Thoracic aorta (tissue), 2 donors: ENCODE results near the gene STING1. TPM values are rescaled to one million over a fixed set of nuclear protein-coding genes. Genes with fewer than 3 reads are reported as not detected.
A peak's percentile ranks its signal among the peaks of the same experiment; 100 is the strongest.

ENCODE experiments used
- ATAC-seq: fragments of 150-250 bp; one replicate; pipeline ENCODE4 v1.8.0; 2017; ENCODE audit warnings: low read depth; ENCODE audit not compliant: insufficient number of reproducible peaks, low FRiP score
- DNase-seq: peaks from one replicate; pipeline ENCODE4 v3.0.0-alpha.2; 2020; ENCODE audit warnings: low spot score
- H3K27ac ChIP-seq, 2 donors: fragments of 200-600 bp; sonication (generic); 1 replicate in 1 of 2; 2 replicates in 1 of 2; pipeline ENCODE4 v1.5.1; 2016; ENCODE audit warnings: mild to moderate bottlenecking in 2 of 2, moderate library complexity in 2 of 2
- H3K27me3 ChIP-seq: fragments of 200-600 bp; sonication (generic); replicated peaks from 2 replicates; pipeline ENCODE4 v1.6.0; 2016; ENCODE audit warnings: mild to moderate bottlenecking; ENCODE audit not compliant: insufficient read depth
- H3K36me3 ChIP-seq: fragments of 200-600 bp; sonication (generic); one replicate; pipeline ENCODE4 v1.5.1; 2016
- H3K4me1 ChIP-seq, 2 donors: fragments of 200-600 bp; sonication (generic); 1 replicate in 1 of 2; 2 replicates in 1 of 2; pipeline versions ENCODE4 v1.5.1 to v1.6.0; 2016; ENCODE audit warnings: low read depth in 2 of 2, mild to moderate bottlenecking in 1 of 2; ENCODE audit not compliant: control insufficient read depth in 1 of 2
- H3K4me3 ChIP-seq: fragments of 200-600 bp; sonication (generic); 2 replicates; pipeline ENCODE4 v1.5.1; 2016; ENCODE audit warnings: mild to moderate bottlenecking
- H3K9me3 ChIP-seq: fragments of 200-600 bp; sonication (generic); 2 replicates; pipeline ENCODE4 v1.5.1; 2016
- CTCF ChIP-seq: fragments of 200-600 bp; sonication (generic); IDR thresholded peaks from one replicate; pipeline ENCODE4 v1.5.1; 2019; ENCODE audit warnings: antibody characterized with exemption
- total RNA-seq, 2 donors: library from RNA; depleted of rRNA; stranded (reverse); fragments of >200 nt; gene quantifications; one replicate each; pipeline versions ENCODE4 v1.1.0 to v1.2.3, GENCODE V29; 2016

Gene STING1
- total RNA-seq, 2 donors from 2014 or later: 100 to 202 TPM

GRCh38 chr5:139475865-139476617 is 6.5 kb downstream of the STING1 start:
- Histone ChIP-seq H3K27ac (no peak overlapping the region), H3K36me3 (peaks cover 34% of the 10 kb centered on the region), H3K27me3 (no peaks in the 10 kb centered on the region), H3K4me3 (no peak overlapping the region), H3K4me1 (peaks cover 11 to 30% of the 10 kb centered on the region in 2 donors), H3K9me3 (no peaks in the 10 kb centered on the region)
- DNase-seq (no peak), ATAC-seq (no peak)
- no peak for TF ChIP-seq CTCF

GRCh38 chr5:139474890-139475791 is 7.4 kb downstream of the STING1 start:
- peaks cover 34% of the 10 kb centered on the region for H3K36me3 ChIP-seq
- H3K4me1 ChIP-seq: peaks cover 2 to 21% of the 10 kb centered on the region in 2 donors
- no peak overlapping the region for H3K4me3 ChIP-seq
- no peaks in the 10 kb centered on the region for H3K27me3 ChIP-seq
- ATAC-seq: no peak
- no peaks in the 10 kb centered on the region for H3K9me3 ChIP-seq
- H3K27ac ChIP-seq: no peak overlapping the region
- no peak for TF ChIP-seq CTCF
- no peak for DNase-seq

GRCh38 chr5:139473565-139473964 is 9.0 kb downstream of the STING1 start:
- no peak for ATAC-seq
- no peak for DNase-seq
- no peak for TF ChIP-seq CTCF
- H3K36me3 ChIP-seq: peaks cover 33% of the 10 kb centered on the region
- no peak overlapping the region for H3K4me3 ChIP-seq
- H3K9me3 ChIP-seq: no peaks in the 10 kb centered on the region
- H3K27me3 ChIP-seq: no peaks in the 10 kb centered on the region
- peak overlapping the region in 1 of 2 donors; percentile 35 for H3K27ac ChIP-seq
- peaks cover 0 to 7% of the 10 kb centered on the region in 2 donors for H3K4me1 ChIP-seq

GRCh38 chr5:139473105-139473504 is 9.5 kb downstream of the STING1 start:
- TF ChIP-seq CTCF: no peak
- Histone ChIP-seq H3K4me3 (no peak overlapping the region), H3K27me3 (no peaks in the 10 kb centered on the region), H3K9me3 (no peaks in the 10 kb centered on the region), H3K36me3 (peaks cover 29% of the 10 kb centered on the region), H3K27ac (peak overlapping the region in 1 of 2 donors; percentile 35), H3K4me1 (peaks cover 0 to 6% of the 10 kb centered on the region in 2 donors)
- ATAC-seq (no peak), DNase-seq (no peak)

- no peak for TF ChIP-seq CTCF
- Histone ChIP-seq H3K4me1 (peaks cover 0 to 6% of the 10 kb centered on the region in 2 donors), H3K27ac (no peak overlapping the region), H3K9me3 (no peaks in the 10 kb centered on the region), H3K36me3 (peaks cover 23% of the 10 kb centered on the region), H3K4me3 (no peak overlapping the region), H3K27me3 (no peaks in the 10 kb centered on the region)
- no peak for ATAC-seq
- no peak for DNase-seq
These were observed 10.1 kb downstream of the STING1 start for GRCh38 chr5:139472386-139473030.
